ENCODE data around the gene XYLT1.

GRCh38 chr16:17245776-17246175, 225.0 kb downstream of the XYLT1 start:
- no peak for TF ChIP-seq POLR2A (IDR thresholded peaks at IDR 0.05)
- TF ChIP-seq CTCF (IDR thresholded peaks at IDR 0.05) = no peak
